Transverse colon (tissue), 4 donors: ENCODE results near the gene OR9G4. TPM values are rescaled to one million over a fixed set of nuclear protein-coding genes. Genes with fewer than 3 reads are reported as not detected.

ENCODE experiments used
- DNase-seq: peaks from one replicate; pipeline ENCODE4 v3.0.0-alpha.2; 2019
- H3K27ac ChIP-seq, 4 donors: fragments of 200-600 bp; sonication (generic); 2 replicates each; pipeline ENCODE4 v1.5.1; 2016 to 2018; ENCODE audit warnings: inconsistent platforms in 4 of 4
- H3K27me3 ChIP-seq: fragments of 200-600 bp; sonication (generic); 2 replicates; pipeline ENCODE4 v1.5.1; 2017; ENCODE audit warnings: inconsistent platforms
- H3K36me3 ChIP-seq, 4 donors: fragments of 200-600 bp; sonication (generic); 2 replicates each; pipeline ENCODE4 v1.5.1; 2017 to 2019; ENCODE audit warnings: inconsistent platforms in 4 of 4
- H3K4me1 ChIP-seq, 4 donors: fragments of 200-600 bp; sonication (generic); 2 replicates each; pipeline ENCODE4 v1.5.1; 2017 to 2020; ENCODE audit warnings: inconsistent platforms in 4 of 4
- H3K4me3 ChIP-seq, 4 donors: fragments of 200-600 bp; sonication (generic); 1 replicate in 1 of 4; 2 replicates in 3 of 4; pipeline versions ENCODE4 v1.5.1 to v1.6.1; 2017 to 2019; ENCODE audit warnings: inconsistent platforms in 4 of 4
- H3K9me3 ChIP-seq, 2 donors: fragments of 200-600 bp; sonication (generic); 2 replicates each; pipeline ENCODE4 v1.5.1; 2017 to 2019; ENCODE audit warnings: inconsistent platforms in 2 of 2
- EP300 ChIP-seq: sonication (generic); formaldehyde crosslinking; IDR thresholded peaks from one replicate; pipeline ENCODE4 v1.6.1; 2017; ENCODE audit warnings: antibody characterized with exemption, low read depth
- POLR2A ChIP-seq: fragments of 450-650 bp; IDR thresholded peaks from one replicate; pipeline ENCODE4 v1.6.1; 2016; ENCODE audit warnings: antibody characterized with exemption, mild to moderate bottlenecking, moderate library complexity
- POLR2AphosphoS5 ChIP-seq, 3 donors: sonication (generic); formaldehyde crosslinking; IDR thresholded peaks; one replicate each; pipeline ENCODE4 v1.6.1; 2016; ENCODE audit warnings: antibody characterized with exemption in 3 of 3
- WGBS, 2 donors: methylation state at CpG; one replicate each; pipeline ENCODE4 v1.1.5; 2018; ENCODE audit warnings: low coverage in 1 of 2; 5-methylcytosine and 5-hydroxymethylcytosine counted together
- in situ Hi-C, 4 donors: fragments of 200-750 bp; cut with MboI; loops; one replicate each; pipeline versions ENCODE4 v1.15.0 to v1.15.1; 2017; ENCODE audit warnings: low sequenced_read_pairs in 3 of 4, low pct_ligation_motif_present in 1 of 4, low pct_unique_long_range_greater_than_20kb in 1 of 4
- intact Hi-C: fragments of 100-400 bp; cut with DNase I; formaldehyde crosslinking; loops from one replicate; pipeline ENCODE4 v1.15.1; 2023; ENCODE audit warnings: low total_unique reads
- total RNA-seq, 4 donors: library from RNA; depleted of rRNA; stranded (reverse); fragments of >200 nt; gene quantifications; one replicate each; pipeline ENCODE4 v1.1.0, GENCODE V29; 2016
- TF ChIP-seq, protein P1 (sequence below), 5 experiments: fragments of 200-600 bp in 3 of 5; fragments of 450-650 bp in 2 of 5; sonication (generic) in 3 of 5; IDR thresholded peaks; 1 replicate in 2 of 5; 2 replicates in 3 of 5; pipeline ENCODE4 v1.5.1; 2016 to 2017; ENCODE audit warnings: antibody characterized with exemption in 5 of 5, inconsistent platforms in 3 of 5, mild to moderate bottlenecking in 2 of 5, moderate library complexity in 1 of 5

OR9G4 gene
- total RNA-seq, result not detected

DNA sequence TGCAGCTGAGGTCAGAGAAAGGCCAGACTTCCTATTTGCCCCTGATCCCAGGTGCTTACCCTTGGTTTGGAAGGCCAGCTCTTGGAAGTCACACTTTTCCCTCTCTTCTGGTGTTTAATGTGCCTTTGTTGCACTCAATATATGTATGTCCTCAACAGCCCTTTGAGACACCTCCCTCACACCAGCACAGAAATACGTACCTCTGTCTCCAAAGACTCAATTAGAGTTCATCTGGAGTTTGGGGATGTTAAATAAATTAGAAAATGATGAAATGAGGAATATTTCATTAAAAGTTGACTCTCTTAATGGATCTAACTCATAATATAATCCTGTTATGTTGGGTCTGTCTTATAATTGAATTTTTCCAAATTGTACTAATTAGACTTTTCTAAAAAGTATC is at the start of gene OR9G4:
Gene OR9G4 (minus strand): TSS at position 101 of the 400 bp plus-strand sequence. CDS start 4,931 bp downstream, outside the sequence.
- H3K27me3 ChIP-seq, result no peaks in the 10 kb centered on the region
- no peak for DNase-seq
- H3K9me3 ChIP-seq, result no peaks in the 10 kb centered on the region
- no peak within 1 kb of the TSS for H3K27ac ChIP-seq
- no peaks in the 10 kb centered on the region for H3K4me1 ChIP-seq
- in situ Hi-C loops, result no loop called here
- H3K4me3 ChIP-seq, result no peak within 1 kb of the TSS
- 74 to 83% methylated on average over 1 of the region's 1 CpG for WGBS, 2 donors
- TF ChIP-seq POLR2AphosphoS5 (IDR thresholded peaks at IDR 0.05) (no peak), POLR2A (no peak), EP300 (no peak)
- TF ChIP-seq, protein P1, sequence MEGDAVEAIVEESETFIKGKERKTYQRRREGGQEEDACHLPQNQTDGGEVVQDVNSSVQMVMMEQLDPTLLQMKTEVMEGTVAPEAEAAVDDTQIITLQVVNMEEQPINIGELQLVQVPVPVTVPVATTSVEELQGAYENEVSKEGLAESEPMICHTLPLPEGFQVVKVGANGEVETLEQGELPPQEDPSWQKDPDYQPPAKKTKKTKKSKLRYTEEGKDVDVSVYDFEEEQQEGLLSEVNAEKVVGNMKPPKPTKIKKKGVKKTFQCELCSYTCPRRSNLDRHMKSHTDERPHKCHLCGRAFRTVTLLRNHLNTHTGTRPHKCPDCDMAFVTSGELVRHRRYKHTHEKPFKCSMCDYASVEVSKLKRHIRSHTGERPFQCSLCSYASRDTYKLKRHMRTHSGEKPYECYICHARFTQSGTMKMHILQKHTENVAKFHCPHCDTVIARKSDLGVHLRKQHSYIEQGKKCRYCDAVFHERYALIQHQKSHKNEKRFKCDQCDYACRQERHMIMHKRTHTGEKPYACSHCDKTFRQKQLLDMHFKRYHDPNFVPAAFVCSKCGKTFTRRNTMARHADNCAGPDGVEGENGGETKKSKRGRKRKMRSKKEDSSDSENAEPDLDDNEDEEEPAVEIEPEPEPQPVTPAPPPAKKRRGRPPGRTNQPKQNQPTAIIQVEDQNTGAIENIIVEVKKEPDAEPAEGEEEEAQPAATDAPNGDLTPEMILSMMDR (IDR thresholded peaks at IDR 0.05), result no peak
- no peaks in the 10 kb centered on the region for H3K36me3 ChIP-seq
- intact Hi-C loops, result no loop called here

DNA sequence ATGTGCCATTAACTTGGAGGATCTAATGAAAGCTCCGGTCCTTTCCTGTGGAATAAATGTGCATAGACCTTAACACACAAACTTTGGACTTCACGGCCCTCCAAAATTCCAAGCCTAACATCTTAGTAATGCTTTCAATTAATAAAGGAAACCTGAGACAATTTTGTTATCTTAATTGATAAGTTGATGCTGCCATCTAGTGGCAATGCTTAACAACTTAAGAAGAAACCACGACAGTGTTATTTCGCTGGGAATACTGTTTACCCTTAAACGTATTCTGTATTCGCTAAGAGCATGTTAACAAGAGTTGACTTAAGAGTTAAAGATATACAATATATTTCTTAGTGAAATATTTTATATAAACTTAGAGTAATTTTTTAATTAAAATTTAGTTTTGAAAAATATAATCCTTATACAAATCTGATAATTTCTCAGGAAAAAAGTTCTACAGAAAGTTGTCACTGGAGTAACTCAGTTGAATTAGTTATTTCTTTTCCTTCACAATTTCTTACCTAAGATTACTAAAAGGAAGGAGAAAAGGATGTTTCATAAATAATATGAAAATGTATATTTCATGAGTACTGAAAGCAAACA is 35.0 kb upstream of the OR9G4 start:
- H3K27ac ChIP-seq, result no peak overlapping the region
- peaks cover 0 to 5% (median 0%) of the 10 kb centered on the region in 4 donors for H3K4me1 ChIP-seq
- in situ Hi-C loops, result loop anchor here (10.0 to 25.0 kb wide), 4 partner anchors 171 to 846 kb away; partner anchors contain the start of genes OR5I1 (in 3 of the 4) and OR5M1 (in 1 of the 4)
- WGBS, 2 donors, result 9 to 14% methylated on average over 6 of the region's 6 CpGs
- H3K27me3 ChIP-seq, result no peaks in the 10 kb centered on the region
- intact Hi-C loops, result no loop called here
- no peak for TF ChIP-seq POLR2A
- TF ChIP-seq EP300, result no peak
- TF ChIP-seq, protein P1 (IDR thresholded peaks at IDR 0.05), result peak; percentile 54 to 64 (median 59)
- TF ChIP-seq POLR2AphosphoS5 (IDR thresholded peaks at IDR 0.05), result no peak
- H3K36me3 ChIP-seq, result no peaks in the 10 kb centered on the region
- peak overlapping the region in 1 of 4 donors; percentile 6 for H3K4me3 ChIP-seq
- no peaks in the 10 kb centered on the region for H3K9me3 ChIP-seq
- DNase-seq, result no peak

DNA sequence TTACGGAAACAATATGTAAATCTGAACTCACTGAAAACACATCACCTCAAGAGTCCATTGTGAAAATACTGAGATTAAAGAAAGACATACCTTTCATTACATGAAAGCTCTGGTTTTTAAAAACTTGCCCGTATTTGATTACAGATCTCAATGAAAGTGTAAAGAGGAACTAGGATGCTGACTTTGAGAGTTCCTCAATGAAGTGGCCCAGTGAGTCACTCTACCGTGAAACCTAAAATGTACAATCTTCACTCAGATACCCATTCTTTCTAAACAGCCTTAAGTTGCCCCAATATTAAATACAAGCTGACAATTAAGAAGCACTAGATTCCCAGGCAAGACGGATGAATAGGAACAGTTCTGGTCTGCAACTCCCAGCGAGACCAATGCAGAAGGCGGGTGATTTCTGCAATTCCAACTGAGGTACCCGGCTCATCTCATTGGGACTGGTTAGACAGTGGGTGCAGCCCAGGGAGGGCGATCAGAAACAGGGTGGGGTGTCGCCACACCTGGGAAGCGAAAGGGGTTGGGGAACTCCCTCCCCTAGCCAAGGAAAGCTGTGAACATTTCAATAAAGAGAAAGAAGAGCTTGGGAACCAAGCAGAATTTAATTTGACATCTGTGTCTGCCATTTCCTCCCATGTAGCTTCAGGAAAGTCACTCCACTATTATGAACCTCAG is 33.8 kb upstream of the OR9G4 start:
- H3K4me1 ChIP-seq, result peaks cover 0 to 5% (median 0%) of the 10 kb centered on the region in 4 donors
- no peaks in the 10 kb centered on the region for H3K36me3 ChIP-seq
- intact Hi-C loops, result no loop called here
- no peaks in the 10 kb centered on the region for H3K27me3 ChIP-seq
- H3K9me3 ChIP-seq, result no peaks in the 10 kb centered on the region
- no peak overlapping the region for H3K27ac ChIP-seq
- in situ Hi-C loops, result loop anchor here (10.0 to 25.0 kb wide), 4 partner anchors 170 to 845 kb away; partner anchors contain the start of genes OR5I1 (in 3 of the 4) and OR5M1 (in 1 of the 4)
- DNase-seq, result no peak
- no peak overlapping the region for H3K4me3 ChIP-seq
- WGBS, 2 donors, result 74 to 93% methylated on average over 8 to 10 of the region's 10 CpGs
- TF ChIP-seq POLR2A (no peak), EP300 (no peak), POLR2AphosphoS5 (IDR thresholded peaks at IDR 0.05) (no peak)
- TF ChIP-seq, protein P1 (IDR thresholded peaks at IDR 0.05), result no peak

DNA sequence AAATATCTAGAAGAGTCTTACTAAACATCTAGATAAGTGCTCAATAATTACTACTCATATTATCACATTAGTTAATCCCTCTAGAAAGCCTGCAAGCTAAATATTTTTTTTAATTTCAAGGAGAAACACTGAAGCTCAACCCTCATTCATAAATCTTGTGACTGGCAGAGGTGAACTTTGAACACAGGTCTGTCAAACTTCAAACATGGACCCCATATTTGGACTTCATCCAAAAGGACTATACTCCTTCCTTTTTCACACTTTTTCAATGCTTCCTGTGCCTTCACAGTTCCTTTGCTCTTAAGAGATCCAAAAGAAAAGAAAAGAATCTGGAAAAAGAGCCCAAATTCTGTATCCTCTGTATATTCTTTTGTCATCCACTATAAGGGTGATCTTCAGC is 28.3 kb upstream of the OR9G4 start:
- in situ Hi-C loops, result loop anchor here in 3 of 4 donors (25.0 kb wide), 3 partner anchors 165 to 840 kb away; partner anchors contain the start of genes OR5I1 (in 3 of the 3) and OR5M1 (in 1 of the 3)
- no peak overlapping the region for H3K4me3 ChIP-seq
- H3K9me3 ChIP-seq, result no peaks in the 10 kb centered on the region
- H3K27me3 ChIP-seq, result no peaks in the 10 kb centered on the region
- no peak for DNase-seq
- no peak overlapping the region for H3K27ac ChIP-seq
- H3K4me1 ChIP-seq, result no peaks in the 10 kb centered on the region
- H3K36me3 ChIP-seq, result no peaks in the 10 kb centered on the region
- TF ChIP-seq, protein P1 (IDR thresholded peaks at IDR 0.05), result no peak
- TF ChIP-seq POLR2A (no peak), POLR2AphosphoS5 (IDR thresholded peaks at IDR 0.05) (no peak), EP300 (no peak)
- intact Hi-C loops, result no loop called here
